ENCODE results near the gene MYO9A. TPM values are rescaled to one million over a fixed set of nuclear protein-coding genes. Genes with fewer than 3 reads are reported as not detected.
"Not testable (repeated sequence)": the region's sequence is repeated elsewhere in the genome, so short reads cannot be mapped to it uniquely, and the experiment has no call there.

Gene MYO9A
- total RNA-seq, 5 donors from 2014 or later (not counting 1 experiment from before 2014, with no cell fraction given): 35.8 to 39.1 (median 38.2) TPM

GRCh38 chr15:72034351-72034750 lies 83.6 kb downstream of the MYO9A start:
- ChIA-PET CTCF (no interaction called here), POLR2A (no interaction called here)
- ATAC-seq (replicated peaks in 1 of 4): no peak
- peaks cover 9% of the 10 kb centered on the region for H3K36me3 Mint-ChIP-seq
- Histone ChIP-seq H3K9me3 (no peaks in the 10 kb centered on the region), H3K36me3 (ENCODE audit: control insufficient read depth in 2 of 2, extremely low read depth in 1 of 2, insufficient read depth in 1 of 2, low read length in 1 of 2) (peaks cover 4 to 9% of the 10 kb centered on the region in 2 donors), H3K27me3 (replicated peaks in 1 of 2; ENCODE audit: control insufficient read depth in 2 of 2, extremely low read depth in 1 of 2, insufficient read depth in 2 of 2, low read length in 1 of 2) (no peaks in the 10 kb centered on the region), H3K27ac (ENCODE audit: low read length) (no peak overlapping the region), H3K4me1 (ENCODE audit: control insufficient read depth in 1 of 2, extremely low read depth in 1 of 2, insufficient read depth in 2 of 2, low read length in 2 of 2) (no peaks in the 10 kb centered on the region), H3K4me3 (ENCODE audit: control insufficient read depth in 1 of 2, extremely low read depth in 1 of 2, low read length in 1 of 2) (no peak overlapping the region)
- H3K27me3 Mint-ChIP-seq: no peaks in the 10 kb centered on the region
- peaks cover 16 to 24% (median 20%) of the 10 kb centered on the region in 3 donors for H3K4me1 Mint-ChIP-seq
- DNase-seq: no peak
- H3K4me3 Mint-ChIP-seq: no peak overlapping the region
- no CpG with 5 or more reads among the region's 1 CpG for WGBS (ENCODE audit: insufficient coverage)
- H3K27ac Mint-ChIP-seq: no peak overlapping the region
- H3K9me3 Mint-ChIP-seq: peaks cover 0 to 5% (median 4%) of the 10 kb centered on the region in 3 donors

- WGBS (ENCODE audit: insufficient coverage): 100% methylated on average over 1 of the region's 7 CpGs
- Histone ChIP-seq H3K27ac (ENCODE audit: low read length) (no peak overlapping the region), H3K9me3 (no peaks in the 10 kb centered on the region), H3K4me1 (ENCODE audit: control insufficient read depth in 1 of 2, extremely low read depth in 1 of 2, insufficient read depth in 2 of 2, low read length in 2 of 2) (no peaks in the 10 kb centered on the region), H3K36me3 (ENCODE audit: control insufficient read depth in 2 of 2, extremely low read depth in 1 of 2, insufficient read depth in 1 of 2, low read length in 1 of 2) (peaks cover 4 to 9% of the 10 kb centered on the region in 2 donors), H3K4me3 (ENCODE audit: control insufficient read depth in 1 of 2, extremely low read depth in 1 of 2, low read length in 1 of 2) (no peak overlapping the region), H3K27me3 (replicated peaks in 1 of 2; ENCODE audit: control insufficient read depth in 2 of 2, extremely low read depth in 1 of 2, insufficient read depth in 2 of 2, low read length in 1 of 2) (no peaks in the 10 kb centered on the region)
- ChIA-PET POLR2A (no interaction called here), CTCF (interaction anchor here in 1 of 2 donors (0.6 to 0.8 kb wide), 2 partner anchors 9 to 13 kb away, joined by 3 to 5 read pairs; no protein-coding TSS in a partner anchor)
- DNase-seq: no peak
- H3K27ac Mint-ChIP-seq: no peak overlapping the region
- H3K9me3 Mint-ChIP-seq: peaks cover 0 to 5% (median 4%) of the 10 kb centered on the region in 3 donors
- ATAC-seq (replicated peaks in 1 of 4): no peak
- peaks cover 16 to 26% (median 20%) of the 10 kb centered on the region in 3 donors for H3K4me1 Mint-ChIP-seq
- H3K27me3 Mint-ChIP-seq: no peaks in the 10 kb centered on the region
- peaks cover 11% of the 10 kb centered on the region for H3K36me3 Mint-ChIP-seq
- no peak overlapping the region for H3K4me3 Mint-ChIP-seq
Measured at GRCh38 chr15:72033711-72034110, 84.2 kb downstream of the MYO9A start.

- Histone ChIP-seq H3K27me3 (replicated peaks in 1 of 2; ENCODE audit: control insufficient read depth in 2 of 2, extremely low read depth in 1 of 2, insufficient read depth in 2 of 2, low read length in 1 of 2) (no peaks in the 10 kb centered on the region), H3K27ac (ENCODE audit: low read length) (no peak overlapping the region), H3K36me3 (ENCODE audit: control insufficient read depth in 2 of 2, extremely low read depth in 1 of 2, insufficient read depth in 1 of 2, low read length in 1 of 2) (peaks cover 4 to 9% of the 10 kb centered on the region in 2 donors), H3K4me3 (ENCODE audit: control insufficient read depth in 1 of 2, extremely low read depth in 1 of 2, low read length in 1 of 2) (no peak overlapping the region), H3K4me1 (ENCODE audit: control insufficient read depth in 1 of 2, extremely low read depth in 1 of 2, insufficient read depth in 2 of 2, low read length in 2 of 2) (no peaks in the 10 kb centered on the region), H3K9me3 (no peaks in the 10 kb centered on the region)
- peaks cover 0 to 5% (median 4%) of the 10 kb centered on the region in 3 donors for H3K9me3 Mint-ChIP-seq
- no peaks in the 10 kb centered on the region for H3K27me3 Mint-ChIP-seq
- no CpG with 5 or more reads among the region's 3 CpGs for WGBS (ENCODE audit: insufficient coverage)
- no peak overlapping the region for H3K4me3 Mint-ChIP-seq
- DNase-seq: no peak
- ChIA-PET CTCF (interaction anchor here in 1 of 2 donors (0.6 to 0.8 kb wide), 2 partner anchors 9 to 13 kb away, joined by 3 to 5 read pairs; no protein-coding TSS in a partner anchor), POLR2A (no interaction called here)
- no peak overlapping the region for H3K27ac Mint-ChIP-seq
- peaks cover 11% of the 10 kb centered on the region for H3K36me3 Mint-ChIP-seq
- H3K4me1 Mint-ChIP-seq: peaks cover 16 to 26% (median 17%) of the 10 kb centered on the region in 3 donors
- no peak for ATAC-seq (replicated peaks in 1 of 4)
Measured at GRCh38 chr15:72033285-72033684, 84.7 kb downstream of the MYO9A start.

GRCh38 chr15:72021604-72022003 lies 96.3 kb downstream of the MYO9A start:
- peaks cover 49% of the 10 kb centered on the region for H3K36me3 Mint-ChIP-seq

GRCh38 chr15:72020799-72021198 lies 97.2 kb downstream of the MYO9A start:
- WGBS (ENCODE audit: insufficient coverage): no CpG with 5 or more reads among the region's 1 CpG
- Histone ChIP-seq H3K4me3 (ENCODE audit: control insufficient read depth in 1 of 2, extremely low read depth in 1 of 2, low read length in 1 of 2) (no peak overlapping the region), H3K4me1 (ENCODE audit: control insufficient read depth in 1 of 2, extremely low read depth in 1 of 2, insufficient read depth in 2 of 2, low read length in 2 of 2) (no peaks in the 10 kb centered on the region), H3K36me3 (ENCODE audit: control insufficient read depth in 2 of 2, extremely low read depth in 1 of 2, insufficient read depth in 1 of 2, low read length in 1 of 2) (peaks cover 4 to 5% of the 10 kb centered on the region in 2 donors), H3K9me3 (no peaks in the 10 kb centered on the region), H3K27me3 (replicated peaks in 1 of 2; ENCODE audit: control insufficient read depth in 2 of 2, extremely low read depth in 1 of 2, insufficient read depth in 2 of 2, low read length in 1 of 2) (no peaks in the 10 kb centered on the region), H3K27ac (ENCODE audit: low read length) (no peak overlapping the region)
- peaks cover 53% of the 10 kb centered on the region for H3K36me3 Mint-ChIP-seq
- no peak for ATAC-seq (replicated peaks in 1 of 4)
- DNase-seq: no peak
- H3K27ac Mint-ChIP-seq: no peak overlapping the region
- H3K4me1 Mint-ChIP-seq: no peaks in the 10 kb centered on the region
- H3K27me3 Mint-ChIP-seq: no peaks in the 10 kb centered on the region
- ChIA-PET CTCF (no interaction called here), POLR2A (no interaction called here)
- H3K4me3 Mint-ChIP-seq: no peak overlapping the region
- H3K9me3 Mint-ChIP-seq: peaks cover 0 to 4% (median 0%) of the 10 kb centered on the region in 3 donors

More at GRCh38 chr15:72021604-72022003, 96.3 kb downstream of the MYO9A start:
- CTCF ChIA-PET: no interaction called here
- DNase-seq: no peak
- no peaks in the 10 kb centered on the region for H3K4me1 ChIP-seq (ENCODE audit: control insufficient read depth in 1 of 2, extremely low read depth in 1 of 2, insufficient read depth in 2 of 2, low read length in 2 of 2)
- no peaks in the 10 kb centered on the region for H3K27me3 ChIP-seq (replicated peaks in 1 of 2; ENCODE audit: control insufficient read depth in 2 of 2, extremely low read depth in 1 of 2, insufficient read depth in 2 of 2, low read length in 1 of 2)
- ATAC-seq (replicated peaks in 1 of 4): no peak
- H3K9me3 ChIP-seq: no peaks in the 10 kb centered on the region
- H3K4me3 Mint-ChIP-seq: no peak overlapping the region
- WGBS (ENCODE audit: insufficient coverage): 100% methylated on average over 2 of the region's 2 CpGs
- peaks cover 0 to 5% (median 3%) of the 10 kb centered on the region in 3 donors for H3K4me1 Mint-ChIP-seq
- H3K36me3 ChIP-seq (ENCODE audit: control insufficient read depth in 2 of 2, extremely low read depth in 1 of 2, insufficient read depth in 1 of 2, low read length in 1 of 2): peaks cover 4 to 5% of the 10 kb centered on the region in 2 donors
- H3K27ac Mint-ChIP-seq: no peak overlapping the region
- H3K4me3 ChIP-seq (ENCODE audit: control insufficient read depth in 1 of 2, extremely low read depth in 1 of 2, low read length in 1 of 2): no peak overlapping the region
- POLR2A ChIA-PET: interaction anchor here in 1 of 2 donors (0.5 kb wide), 1 partner anchor 83 kb away, joined by 3 read pairs; no protein-coding TSS in a partner anchor
- peaks cover 0 to 4% (median 0%) of the 10 kb centered on the region in 3 donors for H3K9me3 Mint-ChIP-seq
- no peak overlapping the region for H3K27ac ChIP-seq (ENCODE audit: low read length)
- no peaks in the 10 kb centered on the region for H3K27me3 Mint-ChIP-seq

- H3K36me3 Mint-ChIP-seq: peaks cover 24% of the 10 kb centered on the region
- H3K9me3 ChIP-seq; H3K27ac Mint-ChIP-seq; H3K9me3 Mint-ChIP-seq; H3K27me3 ChIP-seq (replicated peaks in 1 of 2; ENCODE audit: control insufficient read depth in 2 of 2, extremely low read depth in 1 of 2, insufficient read depth in 2 of 2, low read length in 1 of 2); CTCF ChIA-PET; H3K4me3 Mint-ChIP-seq; H3K4me1 Mint-ChIP-seq; DNase-seq; H3K4me1 ChIP-seq (ENCODE audit: control insufficient read depth in 1 of 2, extremely low read depth in 1 of 2, insufficient read depth in 2 of 2, low read length in 2 of 2); POLR2A ChIA-PET; H3K36me3 ChIP-seq (ENCODE audit: control insufficient read depth in 2 of 2, extremely low read depth in 1 of 2, insufficient read depth in 1 of 2, low read length in 1 of 2); H3K27ac ChIP-seq (ENCODE audit: low read length); H3K27me3 Mint-ChIP-seq; H3K4me3 ChIP-seq (ENCODE audit: control insufficient read depth in 1 of 2, extremely low read depth in 1 of 2, low read length in 1 of 2); ATAC-seq (replicated peaks in 1 of 4): not testable (repeated sequence)
- 100% methylated on average over 1 of the region's 3 CpGs for WGBS (ENCODE audit: insufficient coverage)
Measured at GRCh38 chr15:72014555-72014954, 103.4 kb downstream of the MYO9A start.
